WERI-Rb-1 (cell line): ENCODE data around the gene TRIM8.

ENCODE experiments used
- DNase-seq: peaks from one replicate; pipeline ENCODE4 v3.0.0-alpha.2; 2020
- H3K27ac ChIP-seq: fragments of 250-450 bp; sonication (Bioruptor Pico); 2 replicates; pipeline ENCODE4 v1.5.1; 2020; ENCODE audit warnings: mild to moderate bottlenecking, moderate library complexity
- H3K27me3 ChIP-seq: fragments of 250-450 bp; sonication (Bioruptor Pico); 2 replicates; pipeline ENCODE4 v1.5.1; 2021; ENCODE audit warnings: mild to moderate bottlenecking, low read depth, moderate library complexity; ENCODE audit not compliant: insufficient read depth, severe bottlenecking
- H3K36me3 ChIP-seq: fragments of 250-450 bp; sonication (Bioruptor Pico); 2 replicates; pipeline ENCODE4 v1.5.1; 2020; ENCODE audit warnings: mild to moderate bottlenecking, moderate library complexity
- H3K4me3 ChIP-seq: 2 replicates; pipeline ENCODE4 v1.5.1; 2011; ENCODE audit warnings: low read depth, mild to moderate bottlenecking, control low read depth, low read length
- H3K9me3 ChIP-seq: fragments of 250-450 bp; sonication (Bioruptor Pico); 2 replicates; pipeline ENCODE4 v1.5.1; 2021; ENCODE audit warnings: mild to moderate bottlenecking, moderate library complexity; ENCODE audit not compliant: severe bottlenecking
- TF ChIP-seq, protein P1 (sequence below): IDR thresholded peaks from 2 replicates; pipeline ENCODE4 v1.5.1; 2011; ENCODE audit warnings: low read depth, mild to moderate bottlenecking, control low read depth, inconsistent platforms, low read length

TRIM8 gene

DNA sequence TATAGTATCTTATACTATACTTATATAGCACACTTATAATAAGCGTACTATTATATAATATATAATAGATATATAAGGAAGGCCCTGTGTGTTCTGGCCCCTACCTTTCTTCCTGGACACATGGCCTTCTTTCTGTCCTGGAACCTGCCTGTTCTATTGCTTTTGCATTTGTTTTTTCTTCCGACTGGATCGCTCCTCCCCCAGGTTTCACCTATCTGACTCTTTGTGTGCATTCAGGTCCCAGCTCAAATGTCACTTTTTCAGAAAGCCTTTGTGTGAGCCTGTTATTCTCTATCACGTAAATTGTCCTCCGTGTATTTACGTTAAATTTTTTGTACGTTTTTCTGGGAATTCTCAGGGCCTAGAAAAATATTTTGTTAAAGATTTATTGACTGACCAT is 2.9 kb upstream of the TRIM8 start:
- DNase-seq, result no peak
- Histone ChIP-seq H3K9me3 (no peaks in the 10 kb centered on the region), H3K27ac (peak overlapping the region; percentile 95), H3K36me3 (peaks cover under 1% of the 10 kb centered on the region; the same call in 1 of the 2 replicates), H3K27me3 (no peaks in the 10 kb centered on the region), H3K4me3 (peak overlapping the region; percentile 85)
- TF ChIP-seq, protein P1, sequence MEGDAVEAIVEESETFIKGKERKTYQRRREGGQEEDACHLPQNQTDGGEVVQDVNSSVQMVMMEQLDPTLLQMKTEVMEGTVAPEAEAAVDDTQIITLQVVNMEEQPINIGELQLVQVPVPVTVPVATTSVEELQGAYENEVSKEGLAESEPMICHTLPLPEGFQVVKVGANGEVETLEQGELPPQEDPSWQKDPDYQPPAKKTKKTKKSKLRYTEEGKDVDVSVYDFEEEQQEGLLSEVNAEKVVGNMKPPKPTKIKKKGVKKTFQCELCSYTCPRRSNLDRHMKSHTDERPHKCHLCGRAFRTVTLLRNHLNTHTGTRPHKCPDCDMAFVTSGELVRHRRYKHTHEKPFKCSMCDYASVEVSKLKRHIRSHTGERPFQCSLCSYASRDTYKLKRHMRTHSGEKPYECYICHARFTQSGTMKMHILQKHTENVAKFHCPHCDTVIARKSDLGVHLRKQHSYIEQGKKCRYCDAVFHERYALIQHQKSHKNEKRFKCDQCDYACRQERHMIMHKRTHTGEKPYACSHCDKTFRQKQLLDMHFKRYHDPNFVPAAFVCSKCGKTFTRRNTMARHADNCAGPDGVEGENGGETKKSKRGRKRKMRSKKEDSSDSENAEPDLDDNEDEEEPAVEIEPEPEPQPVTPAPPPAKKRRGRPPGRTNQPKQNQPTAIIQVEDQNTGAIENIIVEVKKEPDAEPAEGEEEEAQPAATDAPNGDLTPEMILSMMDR, result no peak

DNA sequence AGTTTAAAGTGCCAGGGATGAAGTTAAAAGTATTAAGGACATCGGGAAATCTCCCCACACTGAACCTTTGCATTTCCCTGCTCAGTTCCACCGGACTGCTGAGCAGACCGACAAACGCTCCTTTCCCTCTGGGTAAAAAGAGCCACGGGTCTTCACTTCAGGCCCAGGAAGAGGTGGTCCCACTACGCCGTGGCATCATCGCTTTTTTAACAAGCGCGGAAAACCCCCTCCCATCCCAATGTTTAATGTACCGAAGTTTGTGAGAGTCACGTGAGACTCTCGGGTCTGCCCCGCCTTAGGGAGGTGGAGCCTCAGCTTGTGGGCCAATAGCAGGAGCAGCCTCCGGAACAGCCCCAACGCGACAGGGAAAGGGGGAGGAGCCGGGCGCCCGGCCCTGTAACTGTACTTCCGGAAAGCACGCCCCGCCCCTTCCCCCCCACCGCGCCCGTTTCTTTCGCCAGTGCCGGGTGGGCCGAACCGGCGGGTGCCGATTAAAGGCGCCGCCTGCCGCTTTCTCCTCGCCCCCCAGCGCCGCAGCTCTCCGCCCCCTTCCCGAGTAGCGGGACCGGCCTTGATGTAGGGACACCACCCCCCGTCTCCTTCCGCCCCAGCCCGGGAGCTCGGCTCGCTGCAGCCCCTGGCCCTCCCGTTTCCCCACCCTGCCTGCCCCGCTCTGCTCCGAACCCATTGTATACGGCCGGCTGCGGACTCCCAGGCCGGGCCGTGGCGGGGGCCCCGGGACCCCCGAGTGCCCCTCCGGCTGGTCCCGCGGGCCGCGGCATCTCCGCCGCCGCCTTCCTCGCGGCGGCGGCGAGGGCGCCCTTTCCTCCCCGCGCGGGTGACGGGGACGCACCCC is 2.2 kb upstream of the TRIM8 start:
- TF ChIP-seq, protein P1, result no peak
- H3K36me3 ChIP-seq, result peaks cover 5% of the 10 kb centered on the region
- DNase-seq, result peak; percentile 99
- no peaks in the 10 kb centered on the region for H3K27me3 ChIP-seq
- H3K27ac ChIP-seq, result peak overlapping the region; percentile 95
- H3K4me3 ChIP-seq, result peak overlapping the region; percentile 85
- H3K9me3 ChIP-seq, result no peaks in the 10 kb centered on the region

DNA sequence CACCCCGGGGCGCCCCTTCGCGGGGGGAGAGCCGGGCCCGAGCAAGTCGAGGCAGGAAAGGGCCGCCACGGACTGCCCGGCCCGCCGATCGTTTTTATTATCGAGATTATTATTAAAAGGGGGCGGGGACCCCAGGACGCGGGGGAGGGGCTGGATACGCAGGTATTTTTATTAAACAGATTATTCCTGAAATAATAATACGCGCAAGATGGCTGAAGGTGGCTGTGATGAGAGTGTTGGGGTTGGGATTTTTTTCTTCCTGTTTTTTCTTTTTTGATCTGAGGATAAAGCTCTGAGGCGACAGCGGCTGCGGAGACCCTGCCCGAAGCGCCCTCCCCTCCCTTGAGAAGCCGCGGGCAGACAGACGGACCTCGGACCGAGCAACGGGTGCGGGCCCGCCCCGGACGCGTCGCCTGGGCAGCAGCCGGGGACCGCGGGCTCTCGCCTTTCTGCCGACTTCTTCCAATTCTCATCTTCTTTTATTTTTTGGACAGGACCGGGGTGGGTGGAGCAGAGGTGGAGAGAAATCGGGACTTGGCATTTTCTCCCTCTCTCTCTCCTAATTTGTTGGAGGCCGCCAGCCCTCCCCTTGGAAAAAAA is 1.4 kb upstream of the TRIM8 start:
- no peaks in the 10 kb centered on the region for H3K9me3 ChIP-seq
- peaks cover 5% of the 10 kb centered on the region for H3K36me3 ChIP-seq
- no peaks in the 10 kb centered on the region for H3K27me3 ChIP-seq
- H3K4me3 ChIP-seq, result peak overlapping the region; percentile 85
- peak overlapping the region; percentile 95 for H3K27ac ChIP-seq
- TF ChIP-seq, protein P1, result no peak
- DNase-seq, result peak; percentile 29

DNA sequence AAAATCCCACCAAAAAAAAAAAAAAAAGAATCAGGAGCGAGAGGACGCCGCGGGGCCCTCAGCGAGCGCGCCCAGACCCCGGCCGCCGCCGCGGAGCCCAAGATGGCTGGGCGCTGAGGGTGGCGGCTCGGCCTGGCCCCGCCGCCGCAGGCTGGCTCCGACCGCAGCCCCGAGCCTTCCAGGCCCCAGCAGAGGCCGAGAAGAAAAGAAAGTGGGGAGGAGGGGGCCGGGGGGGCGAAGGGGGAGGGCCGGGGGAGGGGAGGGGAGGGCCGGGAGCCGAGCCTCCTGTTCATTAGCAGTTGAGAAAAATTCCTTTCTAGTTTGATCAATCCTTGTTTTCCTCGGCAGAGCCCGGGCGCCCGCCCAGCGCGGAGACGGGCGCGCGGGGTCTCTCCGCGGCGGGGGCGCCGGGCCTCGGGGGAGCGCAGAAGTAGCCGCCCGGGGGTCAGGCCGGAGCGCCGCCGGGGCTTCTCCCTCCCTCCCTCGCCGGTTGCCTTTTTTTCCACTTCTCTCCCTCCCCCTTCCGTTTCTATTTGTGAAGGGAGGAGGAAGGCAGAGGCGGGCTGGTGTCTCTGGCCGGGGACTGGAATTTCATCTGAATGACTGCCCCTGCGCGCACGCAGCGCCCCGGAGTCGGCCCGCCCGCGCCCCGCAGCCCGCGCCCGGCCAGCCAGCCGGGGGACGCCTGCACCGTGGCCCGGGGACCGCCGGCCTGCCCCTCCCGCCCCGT is 778 bp upstream of the TRIM8 start:
- no peaks in the 10 kb centered on the region for H3K27me3 ChIP-seq
- no peaks in the 10 kb centered on the region for H3K9me3 ChIP-seq
- DNase-seq, result peak; percentile 57
- TF ChIP-seq, protein P1, result no peak
- H3K4me3 ChIP-seq, result peak overlapping the region; percentile 85
- peaks cover 11% of the 10 kb centered on the region for H3K36me3 ChIP-seq
- H3K27ac ChIP-seq, result peak overlapping the region; percentile 95

DNA sequence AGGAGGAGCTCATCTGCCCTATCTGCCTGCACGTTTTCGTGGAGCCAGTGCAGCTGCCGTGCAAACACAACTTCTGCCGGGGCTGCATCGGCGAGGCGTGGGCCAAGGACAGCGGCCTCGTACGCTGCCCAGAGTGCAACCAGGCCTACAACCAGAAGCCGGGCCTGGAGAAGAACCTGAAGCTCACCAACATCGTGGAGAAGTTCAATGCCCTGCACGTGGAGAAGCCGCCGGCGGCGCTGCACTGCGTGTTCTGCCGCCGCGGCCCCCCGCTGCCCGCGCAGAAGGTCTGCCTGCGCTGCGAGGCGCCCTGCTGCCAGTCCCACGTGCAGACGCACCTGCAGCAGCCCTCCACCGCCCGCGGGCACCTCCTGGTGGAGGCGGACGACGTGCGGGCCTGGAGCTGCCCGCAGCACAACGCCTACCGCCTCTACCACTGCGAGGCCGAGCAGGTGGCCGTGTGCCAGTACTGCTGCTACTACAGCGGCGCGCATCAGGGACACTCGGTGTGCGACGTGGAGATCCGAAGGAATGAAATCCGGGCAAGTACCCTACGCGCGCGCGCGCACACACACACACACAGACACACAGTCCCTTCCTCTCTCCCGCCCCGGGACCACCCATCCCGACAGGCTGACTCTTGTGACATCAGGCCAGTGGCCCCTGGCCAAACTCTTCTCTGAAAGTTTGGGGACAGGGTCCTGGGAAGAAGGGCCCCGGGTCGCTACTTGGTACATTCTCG is 538 bp downstream of the TRIM8 start:
- H3K27ac ChIP-seq, result peak overlapping the region; percentile 95
- TF ChIP-seq, protein P1, result peak; percentile 87
- DNase-seq, result peak; percentile 89

More for the DNA sequence above, 538 bp downstream of the TRIM8 start:
- Histone ChIP-seq H3K9me3 (no peaks in the 10 kb centered on the region), H3K27me3 (no peaks in the 10 kb centered on the region), H3K4me3 (peak overlapping the region; percentile 85), H3K36me3 (peaks cover 16% of the 10 kb centered on the region)
